AG04449 (cell line): ENCODE measurements around the gene WDFY3.

Experiments used
- CTCF ChIA-PET: fragments of 350-600 bp; formaldehyde crosslinking; extraction: SDS; loops from one replicate; lab custom pipeline; 2021; ENCODE audit warnings: antibody characterized with exemption; lab: Yijun Ruan, JAX
- POLR2A ChIA-PET: fragments of 400-600, 350-600 bp; formaldehyde crosslinking; extraction: SDS; loops from one replicate; lab custom pipeline; 2020; ENCODE audit warnings: antibody characterized with exemption, inconsistent platforms; lab: Yijun Ruan, JAX
- DNase-seq: peaks from one replicate; pipeline ENCODE4 v3.0.0-alpha.2; 2010; ENCODE audit warnings: low read depth, low spot score
- H3K4me3 ChIP-seq: 2 replicates; pipeline ENCODE4 v1.5.1; 2011; ENCODE audit warnings: low read depth, mild to moderate bottlenecking, control low read depth, low read length
- TF ChIP-seq, protein P1 (sequence below): IDR thresholded peaks from one replicate; pipeline ENCODE4 v1.5.1; 2011; ENCODE audit warnings: mild to moderate bottlenecking, moderate library complexity, low read length, control low read depth, inconsistent platforms; ENCODE audit not compliant: insufficient read depth; ENCODE audit errors: missing control alignments

WDFY3 gene

DNA sequence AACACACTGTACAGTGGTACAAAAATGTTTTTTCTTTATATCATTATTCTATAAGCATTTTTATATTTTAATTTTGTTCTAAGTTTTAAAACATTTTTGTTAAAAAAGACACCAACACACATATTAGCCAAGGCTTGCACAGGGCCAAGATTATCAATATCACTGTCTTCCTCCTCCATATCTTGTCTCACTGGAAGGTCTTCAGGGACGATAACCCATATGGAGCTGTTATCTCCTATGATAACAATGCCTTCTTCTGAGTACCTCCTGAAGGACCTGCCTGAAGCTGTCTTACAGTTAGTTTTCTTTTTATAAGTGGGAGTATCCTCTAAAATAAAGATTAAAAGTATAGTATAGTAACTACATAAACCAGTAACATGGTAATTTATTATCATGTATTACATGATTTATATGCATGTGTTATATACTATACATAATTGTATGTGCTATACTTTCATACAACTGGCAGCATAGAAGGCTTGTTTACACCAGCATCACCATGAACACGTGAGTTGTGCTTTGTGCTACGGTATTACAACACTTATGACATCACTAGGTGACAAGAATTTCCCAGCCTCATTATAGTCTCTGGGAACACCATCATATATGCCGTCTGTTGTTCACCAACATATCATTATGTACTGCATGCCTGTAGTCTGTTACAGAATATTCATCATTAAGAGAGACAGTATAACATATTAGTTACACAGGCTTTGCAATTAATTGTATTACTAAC is 90.7 kb downstream of the WDFY3 start:
- TF ChIP-seq, protein P1, sequence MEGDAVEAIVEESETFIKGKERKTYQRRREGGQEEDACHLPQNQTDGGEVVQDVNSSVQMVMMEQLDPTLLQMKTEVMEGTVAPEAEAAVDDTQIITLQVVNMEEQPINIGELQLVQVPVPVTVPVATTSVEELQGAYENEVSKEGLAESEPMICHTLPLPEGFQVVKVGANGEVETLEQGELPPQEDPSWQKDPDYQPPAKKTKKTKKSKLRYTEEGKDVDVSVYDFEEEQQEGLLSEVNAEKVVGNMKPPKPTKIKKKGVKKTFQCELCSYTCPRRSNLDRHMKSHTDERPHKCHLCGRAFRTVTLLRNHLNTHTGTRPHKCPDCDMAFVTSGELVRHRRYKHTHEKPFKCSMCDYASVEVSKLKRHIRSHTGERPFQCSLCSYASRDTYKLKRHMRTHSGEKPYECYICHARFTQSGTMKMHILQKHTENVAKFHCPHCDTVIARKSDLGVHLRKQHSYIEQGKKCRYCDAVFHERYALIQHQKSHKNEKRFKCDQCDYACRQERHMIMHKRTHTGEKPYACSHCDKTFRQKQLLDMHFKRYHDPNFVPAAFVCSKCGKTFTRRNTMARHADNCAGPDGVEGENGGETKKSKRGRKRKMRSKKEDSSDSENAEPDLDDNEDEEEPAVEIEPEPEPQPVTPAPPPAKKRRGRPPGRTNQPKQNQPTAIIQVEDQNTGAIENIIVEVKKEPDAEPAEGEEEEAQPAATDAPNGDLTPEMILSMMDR = no peak
- DNase-seq = no peak
- CTCF ChIA-PET = interaction anchor here (1.2 kb wide), 1 partner anchor 91 kb away, joined by 3 read pairs; the partner anchor contains the start of gene WDFY3
- POLR2A ChIA-PET = no interaction called here
- no peak overlapping the region for H3K4me3 ChIP-seq

DNA sequence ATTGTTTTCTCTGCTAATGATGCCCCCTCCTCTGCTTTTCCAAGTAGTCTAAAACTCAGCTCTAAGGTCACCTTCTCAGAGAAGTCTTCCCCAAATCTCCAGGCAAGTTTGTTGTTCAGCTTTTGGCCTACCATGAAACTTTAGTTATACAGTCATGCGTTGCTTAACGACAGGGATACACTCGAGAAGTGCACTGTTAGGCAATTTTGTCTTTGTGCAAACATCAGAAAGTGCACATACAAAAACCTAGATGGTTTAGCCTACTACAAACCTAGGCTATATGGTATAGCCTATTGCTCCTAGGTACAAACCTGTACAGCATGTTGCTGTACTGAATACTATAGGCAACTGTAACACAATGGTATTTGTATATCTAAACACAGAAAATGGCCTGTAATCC is 91.9 kb downstream of the WDFY3 start:
- no peak for DNase-seq
- CTCF ChIA-PET = interaction anchor here (1.2 kb wide), 1 partner anchor 92 kb away, joined by 3 read pairs; the partner anchor contains the start of gene WDFY3
- TF ChIP-seq, protein P1 = no peak
- H3K4me3 ChIP-seq = no peak overlapping the region
- POLR2A ChIA-PET = no interaction called here

DNA sequence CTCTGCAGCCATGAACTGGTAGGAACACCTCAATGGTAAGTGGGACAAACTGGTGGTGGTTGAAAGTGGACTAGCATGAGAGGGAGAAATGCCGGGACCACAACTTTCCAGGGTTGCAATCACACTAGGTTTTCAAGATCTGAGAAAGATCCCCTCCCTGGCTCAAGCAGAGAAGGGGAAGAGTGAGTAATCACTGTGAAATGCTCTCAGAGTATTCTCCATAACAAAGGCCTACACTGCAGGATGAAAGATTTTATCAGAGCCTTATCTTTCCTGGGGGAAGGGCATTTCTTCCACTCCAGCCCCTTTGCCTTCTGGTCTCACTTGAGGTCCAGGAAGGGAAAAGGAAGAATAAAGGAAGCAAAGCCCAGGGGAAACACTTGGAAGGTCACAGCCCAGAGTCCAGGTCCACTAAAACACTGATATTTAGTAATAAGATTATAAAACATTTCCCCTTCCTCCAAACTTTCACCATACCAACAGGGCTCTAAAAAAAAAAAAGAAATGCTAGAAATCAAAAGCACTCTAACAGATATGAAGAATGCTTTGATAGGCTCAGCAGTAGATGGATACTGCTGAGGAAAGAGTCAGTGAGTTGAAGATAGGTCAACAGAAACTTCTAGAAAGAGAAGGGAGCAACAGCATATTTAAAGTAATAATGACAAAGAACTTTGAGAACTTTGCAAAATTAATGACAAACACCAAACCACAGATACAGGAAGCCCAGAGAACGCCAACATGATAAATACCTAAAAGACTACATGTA is 95.9 kb downstream of the WDFY3 start:
- TF ChIP-seq, protein P1 = no peak
- no peak for DNase-seq
- CTCF ChIA-PET = no interaction called here
- POLR2A ChIA-PET = no interaction called here
- H3K4me3 ChIP-seq = no peak overlapping the region

DNA sequence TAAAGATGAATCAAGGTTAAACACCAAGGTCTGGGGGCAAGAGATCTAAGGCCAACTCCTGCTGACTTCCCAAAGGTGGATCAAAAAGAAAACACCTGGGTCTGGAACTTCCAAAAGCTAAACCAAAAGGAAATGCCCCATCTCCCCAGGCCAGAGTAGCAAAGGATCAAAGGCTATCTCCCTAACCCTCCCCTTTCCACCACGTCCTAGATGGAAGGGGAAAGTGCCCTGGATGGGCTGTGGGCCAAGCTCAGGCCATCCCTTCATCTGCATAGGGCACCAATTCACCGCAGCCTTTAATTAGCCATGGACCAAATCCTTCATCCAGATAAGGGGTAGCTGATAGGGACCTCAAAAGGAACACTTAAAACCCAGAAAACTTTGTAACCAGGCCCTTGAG is 100.2 kb downstream of the WDFY3 start:
- no peak for DNase-seq
- ChIA-PET POLR2A (interaction anchor here (0.6 kb wide), 1 partner anchor 105 kb away, joined by 3 read pairs; no protein-coding TSS in a partner anchor), CTCF (interaction anchor here (0.9 to 1.1 kb wide), 2 partner anchors 9 to 11 kb away, joined by 3 read pairs; no protein-coding TSS in a partner anchor)
- H3K4me3 ChIP-seq = no peak overlapping the region
- TF ChIP-seq, protein P1 = no peak

DNA sequence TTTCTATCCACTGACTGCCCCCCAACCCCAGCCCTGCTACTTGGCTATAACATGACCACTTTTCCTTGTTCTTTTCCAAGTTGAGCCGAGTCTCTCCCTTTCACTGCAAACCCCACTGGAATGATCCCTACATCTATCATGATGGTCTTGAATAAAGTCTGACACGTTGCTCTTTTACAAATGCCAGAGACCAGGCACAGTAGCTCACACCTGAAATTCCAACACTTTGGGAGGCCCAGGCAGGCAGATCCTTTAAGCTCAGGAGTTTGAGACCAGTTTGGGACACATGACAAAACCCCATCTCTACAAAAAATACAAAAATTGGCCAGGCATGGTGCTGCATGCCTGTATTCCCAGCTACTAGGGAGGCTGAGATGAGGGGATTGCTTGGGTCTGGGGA is 100.9 kb downstream of the WDFY3 start:
- ChIA-PET POLR2A (interaction anchor here (0.6 kb wide), 1 partner anchor 105 kb away, joined by 3 read pairs; no protein-coding TSS in a partner anchor), CTCF (interaction anchor here (0.9 to 1.1 kb wide), 2 partner anchors 8 to 12 kb away, joined by 3 read pairs; no protein-coding TSS in a partner anchor)

More for the DNA sequence above, 100.9 kb downstream of the WDFY3 start:
- no peak for DNase-seq
- TF ChIP-seq, protein P1 = no peak
- no peak overlapping the region for H3K4me3 ChIP-seq
